GM04504 (cell line): Measurements from ENCODE around the gene NDOR1.
A peak's percentile ranks its signal among the peaks of the same experiment; 100 is the strongest.

ENCODE experiments used
- DNase-seq: peaks from one replicate; pipeline ENCODE4 v3.0.0-alpha.2; 2012; ENCODE audit warnings: low read depth

The NDOR1 gene

GRCh38 chr9:137205126-137206069 lies at the start of gene NDOR1, which contains the start of gene TMEM203:
Gene NDOR1, plus strand, starts transcription at chr9:137205700. Its CDS starts 78 bp downstream, at chr9:137205778.
Gene TMEM203, minus strand, starts transcription at chr9:137205648. Its CDS starts 234 bp downstream, at chr9:137205414.
- peak; percentile 59 for DNase-seq

DNA sequence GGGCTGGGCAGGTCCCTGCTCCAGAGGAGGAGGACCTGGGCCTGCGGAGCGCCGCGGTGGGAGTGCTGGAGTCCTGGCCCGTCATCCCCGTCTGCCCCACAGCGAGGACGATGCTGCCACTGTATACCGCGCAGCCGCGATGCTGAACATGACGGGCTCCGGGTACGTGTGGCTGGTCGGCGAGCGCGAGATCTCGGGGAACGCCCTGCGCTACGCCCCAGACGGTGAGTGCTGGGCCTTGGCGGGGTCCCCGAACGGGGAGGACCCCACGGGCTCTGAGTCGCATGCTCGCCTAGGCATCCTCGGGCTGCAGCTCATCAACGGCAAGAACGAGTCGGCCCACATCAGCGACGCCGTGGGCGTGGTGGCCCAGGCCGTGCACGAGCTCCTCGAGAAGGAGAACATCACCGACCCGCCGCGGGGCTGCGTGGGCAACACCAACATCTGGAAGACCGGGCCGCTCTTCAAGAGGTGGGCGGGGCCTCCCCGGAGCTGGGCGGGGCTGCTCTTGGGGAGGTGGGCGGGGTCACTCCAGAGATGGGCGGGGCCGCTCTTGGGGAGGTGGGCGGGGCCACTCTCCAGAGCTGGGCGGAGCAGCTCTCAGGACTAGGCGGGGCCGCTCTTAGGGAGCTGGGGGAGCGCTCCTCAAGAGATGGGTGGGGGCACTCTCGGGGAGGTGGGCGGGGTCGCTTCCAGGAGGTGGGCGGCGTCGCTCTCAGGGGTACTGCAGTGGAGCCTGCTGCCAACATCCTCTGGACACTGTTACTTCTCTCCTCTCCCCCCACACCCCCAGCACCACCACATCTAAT lies 48.7 kb upstream of the NDOR1 start:
- DNase-seq = no peak

- no peak for DNase-seq
Measured at GRCh38 chr9:137157618-137158415, 47.7 kb upstream of the NDOR1 start.

DNA sequence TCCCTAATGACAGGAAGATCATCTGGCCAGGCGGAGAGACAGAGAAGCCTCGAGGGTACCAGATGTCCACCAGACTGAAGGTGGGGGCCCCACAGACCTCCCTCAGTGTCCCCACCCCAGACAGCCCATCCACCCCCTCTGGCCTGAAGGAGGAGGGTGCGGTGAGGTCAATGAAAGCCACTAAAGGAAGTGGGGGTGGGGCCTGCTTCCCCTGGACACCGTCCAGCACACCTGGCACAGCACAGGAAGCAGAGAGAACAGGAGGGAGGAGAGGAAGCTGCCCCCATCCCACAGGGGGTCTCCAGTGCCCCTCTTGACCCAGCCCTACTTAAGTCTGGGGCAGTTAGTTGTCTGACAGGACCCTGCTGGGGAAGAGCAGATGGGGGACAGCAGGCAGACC lies 46.9 kb upstream of the NDOR1 start:
- DNase-seq = no peak

GRCh38 chr9:137159105-137160053 lies 46.1 kb upstream of the NDOR1 start:
- no peak for DNase-seq

- DNase-seq = no peak
Measured at GRCh38 chr9:137160054-137160425, 45.5 kb upstream of the NDOR1 start.

GRCh38 chr9:137160716-137161557 lies 44.6 kb upstream of the NDOR1 start:
- no peak for DNase-seq

- no peak for DNase-seq
Measured at GRCh38 chr9:137161558-137162486, 43.7 kb upstream of the NDOR1 start.

DNA sequence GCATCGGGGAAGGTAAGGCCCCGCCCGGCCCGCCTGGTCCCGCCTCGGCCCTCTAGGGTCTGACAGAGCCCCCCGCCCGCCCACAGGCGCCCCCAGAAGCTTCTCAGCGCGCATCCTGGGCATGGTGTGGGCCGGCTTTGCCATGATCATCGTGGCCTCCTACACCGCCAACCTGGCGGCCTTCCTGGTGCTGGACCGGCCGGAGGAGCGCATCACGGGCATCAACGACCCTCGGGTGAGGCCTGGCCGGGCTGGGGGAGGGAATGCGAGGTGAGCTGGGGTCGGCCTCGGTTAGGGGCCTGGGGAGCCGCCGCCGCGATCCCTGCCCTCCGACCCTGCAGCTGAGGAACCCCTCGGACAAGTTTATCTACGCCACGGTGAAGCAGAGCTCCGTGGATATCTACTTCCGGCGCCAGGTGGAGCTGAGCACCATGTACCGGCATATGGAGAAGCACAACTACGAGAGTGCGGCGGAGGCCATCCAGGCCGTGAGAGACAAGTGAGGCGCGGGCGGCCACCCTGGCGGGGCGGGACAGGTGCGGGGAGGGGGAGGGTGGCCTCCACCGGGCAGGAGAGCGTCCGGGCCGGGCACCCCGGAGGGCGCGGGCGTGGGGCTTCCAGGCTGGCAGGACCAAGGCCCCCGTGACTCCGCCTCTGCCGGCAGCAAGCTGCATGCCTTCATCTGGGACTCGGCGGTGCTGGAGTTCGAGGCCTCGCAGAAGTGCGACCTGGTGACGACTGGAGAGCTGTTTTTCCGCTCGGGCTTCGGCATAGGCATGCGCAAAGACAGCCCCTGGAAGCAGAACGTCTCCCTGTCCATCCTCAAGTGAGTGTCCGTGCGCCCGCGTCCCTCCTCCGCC lies 42.8 kb upstream of the NDOR1 start:
- DNase-seq = no peak

DNA sequence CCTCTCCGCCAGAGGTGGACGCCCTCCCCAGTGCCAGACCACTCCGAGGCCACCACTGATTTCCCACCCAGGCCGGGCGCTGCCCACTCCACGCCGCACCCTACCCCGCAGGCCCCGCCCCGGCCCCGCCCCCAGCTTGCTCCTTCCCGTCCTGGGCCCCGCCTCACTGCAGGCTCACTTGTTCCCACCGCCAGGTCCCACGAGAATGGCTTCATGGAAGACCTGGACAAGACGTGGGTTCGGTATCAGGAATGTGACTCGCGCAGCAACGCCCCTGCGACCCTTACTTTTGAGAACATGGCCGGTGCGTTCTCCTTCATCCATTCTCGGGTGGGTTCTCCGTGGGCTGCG lies 42.2 kb upstream of the NDOR1 start:
- DNase-seq = no peak

DNA sequence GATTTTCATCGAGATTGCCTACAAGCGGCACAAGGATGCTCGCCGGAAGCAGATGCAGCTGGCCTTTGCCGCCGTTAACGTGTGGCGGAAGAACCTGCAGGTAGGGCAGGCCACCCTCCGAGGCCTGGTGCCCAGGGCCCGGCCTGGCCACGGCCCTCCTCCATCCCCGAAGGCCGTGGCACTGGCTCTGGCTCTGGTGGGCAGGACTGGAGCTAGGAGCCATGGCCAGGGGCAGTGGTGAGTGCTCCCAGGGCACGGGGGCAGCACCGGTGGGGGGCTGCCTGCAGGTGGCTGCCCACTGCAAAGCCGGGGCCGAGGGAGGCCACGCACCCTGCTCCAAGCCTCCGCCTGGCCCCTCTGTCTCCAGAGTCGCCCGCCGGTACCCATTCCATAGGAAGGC lies 41.7 kb upstream of the NDOR1 start:
- no peak for DNase-seq

- no peak for DNase-seq
Measured at GRCh38 chr9:137164370-137165249, 40.9 kb upstream of the NDOR1 start.

DNA sequence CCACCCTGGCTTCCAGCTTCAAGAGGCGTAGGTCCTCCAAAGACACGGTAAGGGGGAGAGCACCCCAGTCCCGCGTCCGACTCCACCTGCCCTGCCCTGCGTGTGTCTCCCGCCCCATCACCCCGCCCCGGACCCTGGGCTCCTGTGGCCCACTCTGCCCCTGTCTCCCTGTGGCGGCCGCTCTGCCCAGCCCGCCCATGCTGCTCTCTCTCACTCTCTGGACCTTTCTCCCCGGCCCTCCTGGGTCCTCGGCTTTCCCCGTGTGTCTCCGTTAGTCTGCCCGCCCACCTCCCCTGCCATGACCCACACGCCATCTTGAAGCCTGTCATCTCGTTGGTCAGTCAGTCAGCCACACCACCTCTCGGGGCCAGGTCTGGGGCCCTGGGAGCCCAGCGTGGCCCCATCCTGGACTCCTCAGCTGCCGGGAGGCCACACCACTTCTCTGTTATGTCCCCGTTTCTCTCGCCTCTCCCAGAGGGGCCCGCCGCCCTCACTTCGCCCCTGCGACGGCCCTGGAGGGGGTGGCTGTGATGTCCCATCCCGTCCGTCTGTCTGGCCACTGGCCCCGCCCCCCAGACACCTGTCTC lies 40.2 kb upstream of the NDOR1 start:
- DNase-seq = no peak

DNA sequence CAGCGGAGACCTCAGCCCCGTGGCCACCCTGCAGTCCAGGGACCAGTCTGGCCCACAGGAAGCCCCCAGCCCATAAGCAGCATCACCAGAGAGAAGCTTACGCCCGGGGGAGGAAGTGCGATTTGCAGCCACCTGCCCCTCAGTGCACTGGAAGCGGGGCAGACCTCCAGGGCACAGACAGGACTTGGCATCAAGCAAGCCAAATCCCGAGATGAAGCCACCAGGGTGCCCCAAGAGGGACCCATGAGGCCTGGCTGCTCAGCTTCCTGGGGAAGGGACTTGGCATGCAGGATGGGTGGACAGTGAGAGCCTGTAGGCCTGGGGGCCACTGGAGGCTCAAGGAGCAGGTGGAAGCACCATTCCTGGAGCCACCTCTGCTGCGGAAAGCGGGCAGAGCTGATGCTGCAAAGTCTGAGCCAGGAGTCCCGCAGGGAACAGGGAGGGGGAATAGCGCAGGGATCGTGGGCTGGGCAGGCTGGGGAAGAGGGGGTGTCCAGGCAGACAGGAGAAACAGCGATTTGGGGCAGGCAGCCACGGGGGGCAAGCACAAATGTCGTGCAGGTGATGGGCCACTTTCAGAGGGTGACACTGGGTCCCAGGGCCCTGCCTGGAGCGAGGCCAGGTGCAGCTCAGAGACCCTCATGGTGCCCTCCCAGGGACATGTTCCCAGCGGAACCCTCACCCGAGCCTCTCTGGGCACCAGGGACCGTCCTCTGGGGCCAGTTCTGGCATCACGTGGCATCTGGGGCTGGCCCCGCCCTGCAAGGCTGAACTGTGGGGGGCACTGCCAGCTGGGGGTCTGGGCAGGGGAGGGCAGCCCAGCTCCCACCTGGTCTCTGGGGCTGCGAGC lies 38.9 kb upstream of the NDOR1 start:
- no peak for DNase-seq

GRCh38 chr9:137167277-137167746 lies 38.2 kb upstream of the NDOR1 start:
- no peak for DNase-seq
